ENCODE data around the gene GLCCI1. TPM values are rescaled to one million over a fixed set of nuclear protein-coding genes. Genes with fewer than 3 reads are reported as not detected.

GLCCI1 gene
- total RNA-seq, 2 donors from 2014 or later, result 7.5 to 8.3 TPM

GRCh38 chr7:8000315-8000941 lies 31.8 kb downstream of the GLCCI1 start:
- Histone ChIP-seq H3K4me3 (no peak overlapping the region), H3K27me3 (no peaks in the 10 kb centered on the region), H3K36me3 (no peaks in the 10 kb centered on the region), H3K9ac (ENCODE audit: low read depth in 2 of 2, low read length in 2 of 2) (no peak overlapping the region), H3K9me3 (no peaks in the 10 kb centered on the region), H3K27ac (no peak overlapping the region), H3K4me1 (no peaks in the 10 kb centered on the region)
- intact Hi-C loops (cut with DNase I), result no loop called here
- no peak for DNase-seq
- TF ChIP-seq, protein P1, sequence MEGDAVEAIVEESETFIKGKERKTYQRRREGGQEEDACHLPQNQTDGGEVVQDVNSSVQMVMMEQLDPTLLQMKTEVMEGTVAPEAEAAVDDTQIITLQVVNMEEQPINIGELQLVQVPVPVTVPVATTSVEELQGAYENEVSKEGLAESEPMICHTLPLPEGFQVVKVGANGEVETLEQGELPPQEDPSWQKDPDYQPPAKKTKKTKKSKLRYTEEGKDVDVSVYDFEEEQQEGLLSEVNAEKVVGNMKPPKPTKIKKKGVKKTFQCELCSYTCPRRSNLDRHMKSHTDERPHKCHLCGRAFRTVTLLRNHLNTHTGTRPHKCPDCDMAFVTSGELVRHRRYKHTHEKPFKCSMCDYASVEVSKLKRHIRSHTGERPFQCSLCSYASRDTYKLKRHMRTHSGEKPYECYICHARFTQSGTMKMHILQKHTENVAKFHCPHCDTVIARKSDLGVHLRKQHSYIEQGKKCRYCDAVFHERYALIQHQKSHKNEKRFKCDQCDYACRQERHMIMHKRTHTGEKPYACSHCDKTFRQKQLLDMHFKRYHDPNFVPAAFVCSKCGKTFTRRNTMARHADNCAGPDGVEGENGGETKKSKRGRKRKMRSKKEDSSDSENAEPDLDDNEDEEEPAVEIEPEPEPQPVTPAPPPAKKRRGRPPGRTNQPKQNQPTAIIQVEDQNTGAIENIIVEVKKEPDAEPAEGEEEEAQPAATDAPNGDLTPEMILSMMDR (IDR thresholded peaks at IDR 0.05), result no peak

GRCh38 chr7:8003077-8003476 lies 34.5 kb downstream of the GLCCI1 start:
- Histone ChIP-seq H3K9ac (ENCODE audit: low read depth in 2 of 2, low read length in 2 of 2) (no peak overlapping the region), H3K27me3 (no peaks in the 10 kb centered on the region), H3K36me3 (no peaks in the 10 kb centered on the region), H3K27ac (no peak overlapping the region), H3K4me3 (no peak overlapping the region), H3K9me3 (no peaks in the 10 kb centered on the region), H3K4me1 (no peaks in the 10 kb centered on the region)
- intact Hi-C loops (cut with DNase I), result no loop called here
- DNase-seq, result no peak
- TF ChIP-seq, protein P1 (IDR thresholded peaks at IDR 0.05), result no peak

GRCh38 chr7:8005279-8005678 lies 36.7 kb downstream of the GLCCI1 start:
- intact Hi-C loops (cut with DNase I), result no loop called here
- Histone ChIP-seq H3K36me3 (no peaks in the 10 kb centered on the region), H3K27me3 (no peaks in the 10 kb centered on the region), H3K9me3 (no peaks in the 10 kb centered on the region), H3K4me3 (no peak overlapping the region), H3K9ac (ENCODE audit: low read depth in 2 of 2, low read length in 2 of 2) (no peak overlapping the region), H3K4me1 (no peaks in the 10 kb centered on the region), H3K27ac (no peak overlapping the region)
- no peak for DNase-seq
- TF ChIP-seq, protein P1 (IDR thresholded peaks at IDR 0.05), result no peak

DNA sequence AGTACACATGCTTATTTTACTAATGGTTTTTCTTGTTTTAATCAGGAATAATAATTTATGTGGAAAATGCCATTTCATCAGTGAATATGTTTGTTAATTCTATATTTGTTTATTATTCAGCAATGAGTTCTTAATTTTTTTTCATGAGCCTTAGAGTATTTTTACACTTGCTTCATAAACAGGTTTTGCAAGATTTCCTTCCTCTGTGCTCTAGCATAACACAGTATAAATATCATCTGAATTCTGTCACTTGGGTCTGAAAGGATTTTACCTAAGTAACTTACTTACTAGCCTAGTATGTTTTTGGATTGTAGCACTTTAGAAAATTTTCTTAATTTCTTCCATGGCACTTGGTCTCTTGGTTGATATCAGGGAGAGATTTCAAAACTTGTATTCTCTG lies 45.8 kb downstream of the GLCCI1 start:
- Histone ChIP-seq H3K27ac (no peak overlapping the region), H3K36me3 (no peaks in the 10 kb centered on the region), H3K27me3 (no peaks in the 10 kb centered on the region), H3K4me3 (no peak overlapping the region), H3K4me1 (no peaks in the 10 kb centered on the region), H3K9ac (ENCODE audit: low read depth in 2 of 2, low read length in 2 of 2) (no peak overlapping the region), H3K9me3 (no peaks in the 10 kb centered on the region)
- DNase-seq, result no peak
- intact Hi-C loops (cut with DNase I), result no loop called here
- TF ChIP-seq, protein P1 (IDR thresholded peaks at IDR 0.05), result no peak

- Histone ChIP-seq H3K9ac (ENCODE audit: low read depth in 2 of 2, low read length in 2 of 2) (no peak overlapping the region), H3K9me3 (no peaks in the 10 kb centered on the region), H3K27me3 (no peaks in the 10 kb centered on the region), H3K27ac (no peak overlapping the region), H3K4me3 (no peak overlapping the region), H3K4me1 (no peaks in the 10 kb centered on the region), H3K36me3 (no peaks in the 10 kb centered on the region)
- TF ChIP-seq, protein P1 (IDR thresholded peaks at IDR 0.05), result no peak
- intact Hi-C loops (cut with DNase I), result no loop called here
- DNase-seq, result no peak
Measured at GRCh38 chr7:8015100-8015745, 46.6 kb downstream of the GLCCI1 start.

Measured in colonic mucosa (tissue), 4 donors.